GM18519 (cell line): Measurements from ENCODE around the gene BCL11B.

Experiments
- ATAC-seq: cut with Tn5 transposase; IDR thresholded peaks from one replicate; pipeline ENCODE4 v1.9.1; 2021; ENCODE audit warnings: mild to moderate bottlenecking, moderate library complexity; ENCODE audit not compliant: unreplicated experiment, low FRiP score

Gene BCL11B

DNA sequence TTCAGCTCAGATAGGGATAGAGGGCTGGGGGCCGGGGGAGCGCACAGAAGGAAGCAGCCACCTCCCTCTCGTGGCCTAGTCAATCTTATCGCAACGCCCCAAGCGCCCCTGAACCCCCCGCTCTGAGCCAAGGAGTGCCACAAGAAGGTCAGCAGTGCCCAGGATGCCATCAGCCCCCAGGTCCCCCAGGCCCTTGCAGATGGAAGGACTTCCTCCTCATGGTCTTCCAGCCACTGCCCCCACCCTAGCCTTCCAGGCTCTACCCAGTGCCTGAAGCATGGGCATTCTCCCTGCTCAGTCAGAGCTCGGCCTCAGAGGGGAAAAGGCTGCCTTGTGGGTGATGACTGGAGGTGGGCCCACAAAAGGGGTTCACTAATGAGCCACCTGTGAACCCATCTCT is 68.2 kb downstream of the BCL11B start:
- ATAC-seq, result no peak

DNA sequence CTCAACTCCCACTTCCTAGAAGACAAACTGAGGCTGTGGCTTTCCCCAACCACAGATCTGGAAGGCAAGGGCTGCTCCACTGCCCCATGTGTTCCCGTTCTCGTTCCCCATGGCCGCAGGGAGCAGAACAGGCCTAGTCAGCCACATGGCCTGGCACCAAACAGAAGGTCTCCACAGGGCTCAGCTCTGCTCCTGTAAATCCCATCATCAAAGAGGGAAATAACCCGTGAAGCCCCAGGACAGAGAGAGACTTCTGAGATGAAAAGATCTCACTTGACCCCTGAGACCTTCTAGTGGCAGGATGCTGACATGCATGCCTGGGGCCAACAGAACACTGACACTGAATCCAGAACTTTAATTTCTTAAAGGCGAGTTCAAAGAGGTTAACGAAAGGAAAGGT is 68.9 kb downstream of the BCL11B start:
- no peak for ATAC-seq

DNA sequence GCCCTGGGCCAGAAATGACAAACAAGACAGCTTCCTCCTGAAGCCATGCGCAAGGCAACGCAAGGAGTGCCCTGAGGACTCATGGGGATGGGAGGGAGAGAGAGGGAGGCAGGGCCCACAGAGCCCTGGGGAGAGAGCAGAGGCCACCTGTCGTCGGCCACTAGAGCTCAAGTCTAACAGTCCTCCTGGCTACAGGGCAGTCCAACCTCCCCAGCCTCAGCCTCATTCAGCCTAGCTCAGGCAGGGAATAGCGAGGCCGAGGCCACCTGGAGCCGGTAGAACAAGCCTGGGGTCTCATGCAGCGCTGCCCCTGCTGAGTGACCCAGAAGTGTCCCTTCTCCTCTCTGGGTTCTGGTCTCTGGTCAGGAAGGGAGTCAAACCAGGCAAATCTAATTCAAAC is 69.5 kb downstream of the BCL11B start:
- no peak for ATAC-seq

DNA sequence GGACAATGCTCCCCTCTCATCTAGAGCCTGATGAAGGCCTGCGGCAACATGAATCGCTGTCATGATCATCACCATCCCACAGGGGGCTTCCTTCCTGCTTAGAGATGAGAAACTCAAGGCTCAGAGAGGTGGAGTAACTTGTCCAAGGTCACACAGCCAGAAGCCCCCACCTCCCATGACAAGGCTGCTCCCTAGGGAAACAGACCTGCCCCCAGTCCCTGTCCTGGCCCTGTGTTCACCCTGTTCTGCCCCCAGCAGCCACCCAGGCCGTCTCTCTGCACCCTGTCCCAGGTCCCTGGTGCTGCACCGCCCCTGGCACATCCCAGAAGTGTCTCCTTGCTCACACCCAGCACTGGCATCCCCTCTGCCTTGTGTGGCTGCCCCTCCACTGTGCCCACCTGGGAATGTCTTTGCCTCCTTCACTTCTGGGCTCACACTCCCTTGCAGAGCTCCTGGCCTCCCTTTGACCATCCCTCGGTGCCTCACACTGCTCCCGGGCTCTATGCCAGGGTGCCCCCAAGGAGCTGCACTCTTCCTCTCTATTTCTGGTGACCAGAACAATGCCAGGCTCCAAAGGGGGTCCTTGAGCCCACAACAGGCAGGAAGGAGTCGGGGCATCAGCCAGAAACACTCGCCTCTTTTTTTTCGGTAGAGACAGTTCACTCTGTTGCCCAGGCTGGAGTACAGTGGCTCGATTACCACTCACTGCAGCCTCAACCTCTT is 70.5 kb downstream of the BCL11B start:
- no peak for ATAC-seq

DNA sequence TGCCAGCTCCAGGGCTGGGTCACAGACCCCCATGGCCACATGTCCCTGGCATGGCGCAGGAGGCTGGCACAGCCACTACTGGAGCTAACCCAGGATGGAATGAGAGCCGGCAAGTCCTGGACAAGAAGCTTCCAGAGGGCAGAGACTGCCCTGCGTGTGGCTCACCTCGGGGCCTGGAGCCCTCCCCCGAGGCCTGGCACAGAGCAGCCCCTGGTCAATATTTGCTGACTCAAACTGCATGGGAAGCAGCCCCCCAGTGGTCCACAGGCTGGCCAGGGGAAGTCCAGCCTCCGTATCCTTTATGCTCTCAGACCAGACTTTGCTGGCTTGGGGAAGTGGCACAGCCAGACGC is 71.4 kb downstream of the BCL11B start:
- ATAC-seq, result no peak

DNA sequence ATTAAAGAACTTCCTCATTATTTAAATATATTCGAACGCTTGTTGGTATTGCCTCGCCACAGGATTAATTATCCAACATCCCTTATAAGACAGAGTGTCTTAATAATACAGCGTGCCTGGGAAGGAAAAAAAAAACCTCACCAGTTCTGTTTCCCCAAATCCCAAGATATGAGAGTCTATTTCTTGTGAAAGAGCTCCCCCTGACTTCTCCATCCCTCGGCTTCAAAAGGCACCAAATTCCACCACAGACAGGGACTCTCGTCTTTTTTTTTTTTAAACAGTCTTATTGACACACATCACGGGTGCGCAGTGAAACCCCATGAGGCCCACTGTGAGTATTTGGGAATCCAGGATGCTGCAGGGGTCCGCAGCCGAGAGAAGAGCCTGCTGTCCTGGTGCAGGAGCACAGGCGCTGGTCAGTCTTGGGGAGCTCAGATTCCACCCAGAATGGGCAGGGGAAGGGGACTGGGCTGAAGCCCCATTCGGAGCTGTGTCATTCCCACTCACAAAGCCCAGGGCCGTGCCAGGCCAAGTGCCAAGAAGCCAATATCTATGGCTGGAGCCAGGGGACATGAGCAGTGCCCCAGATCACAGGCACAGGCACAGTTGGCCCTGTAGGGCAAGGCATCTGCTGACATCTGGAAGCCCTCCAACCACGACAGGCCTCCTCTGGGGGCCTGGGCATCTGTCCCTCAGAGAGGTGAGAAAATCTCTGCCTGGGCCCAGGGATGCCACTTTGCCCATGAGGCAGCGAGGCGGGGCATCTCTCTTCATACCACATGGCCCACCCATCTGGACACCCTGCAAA is 71.9 kb downstream of the BCL11B start:
- no peak for ATAC-seq

DNA sequence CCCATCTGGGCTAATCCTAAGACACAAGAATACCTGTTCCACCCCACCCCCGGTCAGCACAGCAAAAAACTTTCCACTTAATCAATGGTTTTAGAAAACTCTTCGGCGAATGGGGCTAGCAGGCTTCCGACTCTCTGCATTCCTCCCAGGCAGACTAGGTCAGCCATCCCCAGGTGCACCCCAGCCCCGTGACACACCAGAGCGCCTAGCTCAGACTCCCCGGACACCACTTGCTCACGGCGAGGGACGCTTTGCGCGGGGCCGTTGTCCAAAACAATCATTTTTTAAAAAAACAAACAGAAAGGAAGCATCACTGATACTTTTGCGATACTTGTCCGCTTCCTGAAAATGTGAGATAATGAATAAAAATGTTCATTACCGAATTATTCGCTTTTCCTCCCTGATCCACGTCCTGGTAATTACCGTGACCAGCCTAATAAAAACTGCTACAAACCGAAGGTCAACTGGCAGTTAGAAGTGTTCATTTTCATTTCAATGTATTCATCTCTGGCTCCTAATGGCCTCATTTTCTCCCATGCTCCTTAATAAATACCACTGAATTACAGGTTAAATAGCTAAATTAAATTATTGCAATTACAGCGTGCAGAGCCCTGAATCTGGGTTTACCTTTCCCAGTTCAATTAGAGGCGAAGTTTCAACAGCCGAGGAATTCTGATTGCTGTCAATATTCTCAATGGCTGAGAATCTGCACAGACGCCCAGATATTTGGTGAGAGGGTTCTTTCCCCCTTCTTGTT is 73.1 kb downstream of the BCL11B start:
- no peak for ATAC-seq

DNA sequence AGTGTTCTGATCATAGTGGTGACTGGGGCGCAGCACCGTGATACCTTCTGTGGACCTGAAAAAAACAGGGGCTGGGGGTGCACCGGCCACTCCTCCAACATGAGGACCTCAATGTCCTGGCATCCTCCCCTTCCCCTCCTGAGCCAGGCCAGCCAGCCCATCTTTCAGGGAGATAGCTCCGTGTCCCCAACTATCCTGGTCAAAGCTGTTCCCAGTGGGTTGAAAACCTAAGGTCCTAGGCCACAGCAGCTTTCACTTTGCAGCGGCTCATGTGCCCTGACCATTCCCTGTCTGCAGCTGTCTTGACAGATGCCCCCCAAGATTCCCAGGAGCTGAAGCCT is 75.7 kb downstream of the BCL11B start:
- no peak for ATAC-seq

DNA sequence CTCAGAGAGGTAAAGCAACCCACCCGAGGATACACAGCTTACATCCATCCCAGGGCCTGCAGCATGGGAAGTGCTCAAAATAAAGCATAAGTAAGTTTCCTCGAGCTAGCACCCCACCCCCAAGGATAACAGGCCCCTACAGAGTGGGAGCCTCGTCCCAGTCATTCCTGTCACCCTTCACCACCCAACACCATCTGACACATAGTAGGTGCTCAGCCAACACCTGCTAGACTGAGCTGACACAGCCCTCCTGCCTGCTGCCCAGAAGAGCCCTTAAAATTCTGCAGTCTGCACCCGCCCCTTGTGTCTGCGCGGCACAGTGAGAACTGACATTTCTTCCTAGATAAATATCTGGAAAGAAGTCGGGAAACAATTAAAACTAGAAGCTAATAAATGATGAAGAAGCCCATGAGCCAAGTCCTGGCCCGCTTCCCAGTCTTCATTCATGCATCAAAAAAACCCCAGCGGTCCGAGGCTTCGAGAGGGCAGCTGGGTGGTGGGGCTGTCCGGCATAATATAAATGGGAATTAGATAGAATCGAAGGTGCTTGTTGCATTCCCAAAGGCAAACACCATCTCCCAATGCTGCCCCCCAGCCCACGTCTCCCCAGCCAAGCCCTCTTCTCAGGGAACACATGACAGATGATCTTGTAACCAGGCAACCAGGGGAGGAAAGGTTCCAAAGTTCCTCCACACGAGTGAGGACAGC is 76.2 kb downstream of the BCL11B start:
- no peak for ATAC-seq

DNA sequence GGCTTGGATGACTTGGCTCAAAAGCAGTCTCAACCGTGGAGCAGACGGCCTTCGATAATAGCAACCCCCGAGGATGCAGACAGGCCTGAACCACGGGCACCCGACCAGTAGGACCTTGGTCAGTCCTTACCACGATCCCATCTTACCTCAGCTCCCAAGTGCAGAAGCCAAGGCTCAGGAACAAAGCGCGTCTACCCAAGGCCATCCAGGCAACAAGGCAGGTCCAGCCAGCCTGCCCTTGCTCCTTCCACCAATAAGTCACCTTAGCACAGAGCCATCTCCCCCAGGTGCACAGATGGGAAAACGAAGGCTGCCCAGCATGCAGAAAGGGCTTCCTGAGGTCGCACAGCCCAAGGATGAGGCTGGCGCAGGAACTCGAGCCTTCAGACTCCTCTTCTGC is 77.3 kb downstream of the BCL11B start:
- no peak for ATAC-seq

DNA sequence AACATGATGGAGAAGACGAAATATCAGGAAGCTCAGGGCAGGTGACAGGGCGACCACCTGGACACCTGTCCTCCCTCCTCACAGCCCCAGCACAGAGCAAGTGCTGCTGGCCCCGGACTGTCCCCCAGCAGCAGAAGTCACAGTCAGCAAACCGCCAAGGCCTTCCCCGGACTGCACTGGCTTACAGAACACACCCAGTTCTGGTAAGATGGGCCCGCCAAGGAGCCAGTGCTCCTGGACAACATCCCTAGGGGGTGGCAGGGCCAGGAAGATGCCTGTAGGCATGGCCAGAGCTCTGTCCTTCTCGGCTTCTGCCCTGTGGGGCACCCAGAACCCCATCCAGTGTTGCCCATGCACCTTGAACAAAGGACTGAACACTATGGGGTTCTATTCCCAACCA is 77.9 kb downstream of the BCL11B start:
- no peak for ATAC-seq

DNA sequence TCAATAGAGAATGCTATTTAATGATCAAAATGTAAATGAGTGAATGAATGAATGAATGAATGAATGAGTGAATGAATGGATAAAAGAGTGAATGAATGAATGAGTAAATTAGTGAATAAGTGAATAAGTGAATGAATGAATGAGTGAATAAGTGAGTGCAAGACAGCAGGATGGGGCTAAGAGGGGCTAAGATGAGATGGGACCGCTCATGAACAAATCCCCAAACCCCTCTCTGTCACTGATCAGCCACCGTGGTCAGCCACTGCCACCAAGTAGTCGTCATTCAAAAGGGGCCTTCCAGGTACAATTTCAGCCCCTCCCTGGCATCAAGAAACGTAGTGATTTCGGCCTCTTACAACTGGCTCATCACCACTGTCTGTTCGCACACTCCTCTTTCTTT is 79.2 kb downstream of the BCL11B start:
- ATAC-seq, result no peak

DNA sequence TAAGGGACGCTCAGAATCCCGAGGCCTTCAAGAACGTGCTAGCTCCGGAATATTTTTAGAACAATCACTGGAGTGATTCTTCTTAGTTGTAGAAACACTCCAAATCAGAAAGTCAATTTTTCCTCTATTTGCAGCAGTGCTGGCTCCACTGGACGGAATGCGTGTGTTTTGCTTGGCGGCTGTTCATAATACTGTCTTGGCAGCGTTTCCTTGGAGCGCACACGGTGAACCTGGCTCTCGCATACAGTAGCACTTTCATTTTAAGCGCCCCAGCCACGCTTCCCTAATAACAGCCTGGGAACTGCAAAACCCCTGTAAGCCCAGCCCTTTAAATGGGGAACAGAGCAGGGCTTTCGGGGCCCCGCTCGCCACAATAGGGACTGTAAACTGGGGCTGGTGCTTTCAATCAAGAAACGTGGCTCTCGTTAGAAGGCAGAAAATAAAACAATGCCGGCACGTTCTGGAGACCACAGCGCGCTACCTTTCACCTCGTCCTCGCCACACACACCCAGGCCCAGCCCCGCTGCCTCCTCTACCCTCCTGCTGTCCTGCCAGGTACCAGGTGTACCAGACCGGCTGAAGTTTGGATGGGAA is 79.9 kb downstream of the BCL11B start:
- ATAC-seq, result no peak

DNA sequence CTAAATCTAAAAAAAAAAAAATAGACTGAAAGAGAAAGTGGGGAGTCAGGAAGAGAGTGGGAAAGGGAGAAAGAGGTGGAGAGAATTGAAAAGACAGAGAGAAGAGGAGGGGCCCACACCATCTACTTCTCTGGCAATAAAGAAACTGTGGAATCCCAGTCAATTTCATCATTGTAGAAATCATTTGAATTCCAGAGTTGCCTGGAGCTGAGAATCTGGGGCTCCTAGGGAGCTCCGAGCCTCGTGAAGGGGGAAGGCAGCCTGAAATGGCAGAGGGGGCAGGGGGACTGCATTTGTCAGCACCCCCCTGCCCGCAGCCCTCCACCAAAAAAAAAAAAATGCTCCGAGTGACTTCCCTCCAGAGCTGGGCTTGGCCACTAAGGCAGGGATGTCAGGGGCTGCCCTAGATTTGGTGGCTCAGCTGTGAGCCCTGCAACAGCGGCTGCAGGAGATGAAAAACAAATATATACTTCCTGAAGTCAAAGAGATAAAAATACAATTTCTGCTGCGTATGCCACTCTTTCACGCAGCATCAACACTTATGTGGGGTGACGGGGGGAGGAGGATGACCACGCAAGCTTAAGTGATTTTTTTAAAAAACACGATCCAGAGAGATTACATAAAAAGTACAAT is 80.5 kb downstream of the BCL11B start:
- no peak for ATAC-seq

DNA sequence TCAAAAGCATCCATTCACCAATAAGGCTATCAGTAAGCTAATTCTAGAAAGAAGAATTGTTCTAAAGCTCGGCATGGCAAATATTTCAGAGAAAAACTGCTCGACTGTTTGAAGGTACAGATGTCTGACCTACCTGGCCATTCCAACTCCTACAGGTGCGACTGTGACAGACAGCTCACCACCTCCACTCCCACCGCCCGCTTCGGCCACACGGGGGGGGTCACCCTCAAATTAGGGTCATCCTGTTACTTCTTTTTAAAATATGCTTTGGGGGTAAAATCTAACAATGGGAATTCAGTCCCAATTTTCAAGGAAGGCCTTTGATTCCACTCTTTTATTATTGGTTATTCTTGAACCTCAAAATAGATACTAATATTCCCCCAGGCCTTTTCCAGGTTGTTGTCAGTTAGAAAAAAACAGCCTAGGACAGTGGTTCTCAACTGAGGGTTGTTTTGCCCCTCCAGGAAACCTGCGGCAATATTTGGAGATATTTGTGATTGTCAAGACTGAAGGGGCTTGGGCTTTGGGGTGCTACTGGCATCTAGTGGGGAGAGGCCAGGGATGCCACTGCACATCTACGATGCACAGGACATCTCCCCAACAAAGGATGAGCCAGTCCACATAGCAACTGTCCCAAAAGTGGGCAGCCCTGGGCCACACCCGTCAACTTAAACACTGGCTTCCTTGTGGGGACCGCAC is 81.2 kb downstream of the BCL11B start:
- ATAC-seq, result no peak

DNA sequence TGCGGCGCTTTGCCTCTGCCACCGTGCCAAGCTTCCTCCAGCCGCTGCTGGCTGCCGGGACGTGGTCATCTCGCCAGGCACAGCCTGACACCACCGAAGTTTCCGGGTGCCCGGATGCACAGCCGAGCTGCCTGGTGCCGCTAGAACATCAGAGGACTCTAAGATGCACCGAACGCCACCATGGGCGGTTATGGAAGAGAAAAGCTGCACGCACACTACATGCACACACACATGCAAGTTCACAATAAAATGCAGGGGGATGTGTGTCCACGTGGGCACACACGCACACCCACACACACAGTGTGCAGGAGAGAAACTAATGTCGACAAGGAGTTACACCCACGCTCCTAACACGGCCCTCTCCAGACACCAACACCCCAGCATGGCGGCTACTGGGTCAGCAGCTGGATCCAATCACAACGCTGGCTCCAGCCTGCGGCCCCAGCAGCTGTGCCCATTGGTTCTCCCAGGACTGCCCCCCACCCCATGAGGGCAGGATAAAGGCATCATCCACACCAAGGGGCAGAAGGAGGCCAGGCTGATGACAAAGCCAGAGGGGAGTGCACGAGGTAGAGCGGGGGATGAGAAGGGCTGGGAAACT is 82.7 kb downstream of the BCL11B start:
- no peak for ATAC-seq

DNA sequence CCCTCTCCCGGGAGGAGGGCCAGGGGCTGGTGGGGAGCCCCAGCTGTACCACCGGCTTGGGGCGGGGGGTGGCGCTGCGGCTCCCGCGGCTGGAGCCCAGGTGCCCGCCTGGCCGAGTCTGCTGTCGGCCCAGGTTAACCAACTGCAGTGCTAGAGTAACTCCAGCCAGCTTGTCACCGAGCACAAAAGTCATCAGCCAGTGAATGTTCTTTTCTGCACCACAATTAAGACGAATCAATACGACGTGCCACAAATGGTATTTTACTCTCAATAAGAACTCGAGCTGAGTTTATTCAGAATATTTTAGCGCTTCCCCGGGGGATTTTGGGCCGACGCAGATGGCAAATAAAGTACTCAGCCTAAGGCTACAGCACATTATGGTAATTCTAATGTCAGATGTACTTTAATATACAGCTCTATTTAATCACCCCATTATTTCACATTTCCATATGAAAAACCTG is 83.2 kb downstream of the BCL11B start:
- no peak for ATAC-seq

DNA sequence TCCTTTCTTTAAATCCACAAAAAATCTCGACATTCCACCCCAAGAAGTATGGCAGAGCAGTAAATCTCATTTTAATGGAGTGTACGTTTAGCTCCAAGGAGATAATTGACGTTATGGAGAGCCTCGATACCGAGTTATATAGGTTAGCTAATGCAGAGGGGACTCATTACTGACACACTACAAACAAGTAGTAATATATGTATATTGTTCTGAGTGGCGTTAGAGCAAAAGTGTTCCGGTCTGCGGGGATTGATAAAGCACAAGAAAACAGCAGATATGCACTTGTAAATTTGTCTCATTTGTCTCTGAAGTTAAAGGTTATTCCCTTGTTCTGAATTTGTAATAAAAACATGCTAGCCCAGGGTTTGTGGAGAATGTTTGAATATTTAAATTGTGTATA is 84.1 kb downstream of the BCL11B start:
- ATAC-seq, result no peak
